Bladder microvascular endothelial cell (primary cell): ENCODE data around the gene SRL. TPM values are rescaled to one million over a fixed set of nuclear protein-coding genes. Genes with fewer than 3 reads are reported as not detected.

Experiments used
- total RNA-seq: library from RNA; depleted of rRNA; stranded (reverse); fragments of >200 nt; gene quantifications from 2 replicates; pipeline ENCODE4 v1.2.3, GENCODE V29; 2014

SRL gene
- under 0.01 and 0.06 TPM in 2 replicates for total RNA-seq

GRCh38 chr16:4241928-4242283 is at the start of gene SRL:
Gene SRL (minus strand): TSS chr16:4242080. CDS start chr16:4242067, 13 bp downstream.

Other genes starting within 250 kb of the SRL start
- gene ADCY9, start 125.6 kb downstream of the SRL start, total RNA-seq = 13.0 and 22.3 TPM in 2 replicates
- gene TFAP4, start 30.9 kb upstream of the SRL start, total RNA-seq = 3.7 and 5.4 TPM in 2 replicates
- 0.94 and 0.97 TPM in 2 replicates for gene GLIS2, start 74.0 kb upstream of the SRL start, total RNA-seq
- gene PAM16, start 109.2 kb upstream of the SRL start, total RNA-seq = 13.8 and 18.5 TPM in 2 replicates
- gene VASN, start 129.8 kb upstream of the SRL start, total RNA-seq = 0.65 and 2.6 TPM in 2 replicates
- gene CORO7, start 174.5 kb upstream of the SRL start, total RNA-seq = 34.6 and 43.3 TPM in 2 replicates
- gene DNAJA3, start 183.8 kb upstream of the SRL start, total RNA-seq = 31.4 and 65.8 TPM in 2 replicates
- 52.9 and 60.2 TPM in 2 replicates for gene NMRAL1, start 232.5 kb upstream of the SRL start, total RNA-seq
- gene HMOX2, start 234.3 kb upstream of the SRL start, total RNA-seq = 91.6 and 197 TPM in 2 replicates